Astrocyte of the hippocampus (primary cell): ENCODE measurements around the gene RHOT2.
"Not testable (repeated sequence)": the region's sequence is repeated elsewhere in the genome, so short reads cannot be mapped to it uniquely, and the experiment has no call there.

Experiments used
- DNase-seq: peaks from one replicate; pipeline ENCODE4 v3.0.0; 2011; ENCODE audit warnings: low read depth, low spot score

RHOT2 gene

GRCh38 chr16:680967-681745 lies 13.2 kb downstream of the RHOT2 start:
- DNase-seq: peak; percentile 62

GRCh38 chr16:681746-682427 lies 14.0 kb downstream of the RHOT2 start:
- DNase-seq: no peak

GRCh38 chr16:682493-683395 lies 14.8 kb downstream of the RHOT2 start:
- DNase-seq: no peak

- DNase-seq: no peak
Observed at GRCh38 chr16:683396-684070, 15.6 kb downstream of the RHOT2 start.

- DNase-seq: peak; percentile 99
Observed at GRCh38 chr16:684071-684794, 16.3 kb downstream of the RHOT2 start, which contains the start of gene JMJD8. Gene JMJD8, minus strand, starts transcription at chr16:684334. Its CDS starts 15 bp downstream, at chr16:684319.

- no peak for DNase-seq
Observed at GRCh38 chr16:684961-685696, 17.2 kb downstream of the RHOT2 start.

- DNase-seq: peak; percentile 61
Observed at GRCh38 chr16:685967-686366, 18.0 kb downstream of the RHOT2 start.

- no peak for DNase-seq
Observed at GRCh38 chr16:686459-687260, 18.7 kb downstream of the RHOT2 start.

- no peak for DNase-seq
Observed at GRCh38 chr16:687499-687898, 19.6 kb downstream of the RHOT2 start.

GRCh38 chr16:689175-689897 lies 21.4 kb downstream of the RHOT2 start:
- DNase-seq: no peak

- DNase-seq: not testable (repeated sequence)
Observed at GRCh38 chr16:691242-691641, 23.3 kb downstream of the RHOT2 start.

GRCh38 chr16:692356-693108 lies 24.6 kb downstream of the RHOT2 start:
- no peak for DNase-seq

- DNase-seq: no peak
Observed at GRCh38 chr16:693364-693763, 25.4 kb downstream of the RHOT2 start.

- DNase-seq: no peak
Observed at GRCh38 chr16:693766-694165, 25.8 kb downstream of the RHOT2 start.

GRCh38 chr16:694187-694862 lies 26.4 kb downstream of the RHOT2 start:
- DNase-seq: no peak

GRCh38 chr16:694863-695354 lies 27.0 kb downstream of the RHOT2 start:
- no peak for DNase-seq
